OCI-LY7 (cell line): ENCODE measurements around the gene ADAM15. TPM values are rescaled to one million over a fixed set of nuclear protein-coding genes. Genes with fewer than 3 reads are reported as not detected.

Experiments
- BruUV-seq: library from RNA; stranded (reverse); fragments of 400-500 nt; replicated peaks from 2 replicates; lab custom pipeline; 2021; lab: Mats Ljungman, UMichigan
- CTCF ChIA-PET: fragments of 300-600 bp; sonication (Branson Sonifier 250); formaldehyde crosslinking; loops from one replicate; lab custom pipeline; 2022; ENCODE audit warnings: antibody characterized with exemption; ENCODE audit not compliant: unreplicated experiment; lab: Charles Lee
- POLR2A ChIA-PET: fragments of 300-600 bp; sonication (Branson Sonifier 250); formaldehyde crosslinking; loops from one replicate; lab custom pipeline; 2022; ENCODE audit warnings: antibody characterized with exemption; lab: Charles Lee
- DNase-seq: peaks from one replicate; pipeline ENCODE4 v3.0.0-alpha.2; 2015; ENCODE audit warnings: low spot score
- H2AFZ ChIP-seq: fragments of 200-600 bp; sonication (generic), shearing (Covaris generic); 2 replicates; pipeline ENCODE4 v1.6.1; 2014; ENCODE audit warnings: mild to moderate bottlenecking, antibody characterized with exemption, low read length, moderate library complexity
- H3K27ac ChIP-seq: fragments of 200-600 bp; sonication (generic); 2 replicates; pipeline ENCODE4 v1.5.1; 2014; ENCODE audit warnings: mixed run types, low read depth, mild to moderate bottlenecking, moderate library complexity, low read length, inconsistent platforms; ENCODE audit not compliant: poor library complexity, severe bottlenecking
- H3K36me3 ChIP-seq: fragments of 200-600 bp; sonication (generic); 2 replicates; pipeline ENCODE4 v1.6.1; 2014; ENCODE audit warnings: mild to moderate bottlenecking, antibody characterized with exemption, low read length, moderate library complexity, mixed read lengths; ENCODE audit not compliant: insufficient read depth
- H3K4me1 ChIP-seq: fragments of 200-600 bp; sonication (generic); 2 replicates; pipeline ENCODE4 v1.5.1; 2014; ENCODE audit warnings: mild to moderate bottlenecking, low read length; ENCODE audit not compliant: insufficient read depth, poor library complexity, severe bottlenecking
- H3K4me2 ChIP-seq: fragments of 200-600 bp; sonication (generic); 2 replicates; pipeline ENCODE4 v1.6.1; 2014; ENCODE audit warnings: mild to moderate bottlenecking, low read length
- H3K4me3 ChIP-seq: fragments of 200-600 bp; sonication (generic); 2 replicates; pipeline ENCODE4 v1.5.1; 2014; ENCODE audit warnings: mild to moderate bottlenecking, low read depth, low read length; ENCODE audit not compliant: poor library complexity, severe bottlenecking
- H3K79me2 ChIP-seq: fragments of 200-600 bp; sonication (generic); 2 replicates; pipeline ENCODE4 v1.6.1; 2016; ENCODE audit warnings: low read depth, mild to moderate bottlenecking, low read length, moderate library complexity, mixed read lengths; ENCODE audit not compliant: insufficient read depth
- H3K9me2 ChIP-seq: fragments of 200-600 bp; sonication (generic); 2 replicates; pipeline ENCODE4 v1.6.1; 2016; ENCODE audit warnings: mild to moderate bottlenecking, low read length, mixed read lengths; ENCODE audit not compliant: insufficient read depth
- H3K9me3 ChIP-seq: fragments of 200-600 bp; sonication (generic); 2 replicates; pipeline ENCODE4 v1.6.1; 2014; ENCODE audit warnings: mild to moderate bottlenecking, mixed run types, low read length, mixed read lengths
- H4K20me1 ChIP-seq: fragments of 200-600 bp; sonication (generic); 2 replicates; pipeline ENCODE4 v1.6.1; 2014; ENCODE audit warnings: mild to moderate bottlenecking, antibody characterized with exemption, low read length, moderate library complexity, mixed read lengths; ENCODE audit not compliant: insufficient read depth
- EZH2phosphoT487 ChIP-seq: fragments of 200-600 bp; sonication (generic); IDR thresholded peaks from 2 replicates; pipeline ENCODE4 v1.6.1; 2018; ENCODE audit warnings: low read depth, borderline replicate concordance, mild to moderate bottlenecking, mixed run types, antibody characterized with exemption, low read length, moderate library complexity, mixed read lengths
- intact Hi-C: fragments of 100-400 bp; cut with micrococcal nuclease; formaldehyde crosslinking; loops from one replicate; pipeline ENCODE4 v1.10.0; 2022; ENCODE audit not compliant: unreplicated experiment
- total RNA-seq, 2 experiments: library from RNA; depleted of rRNA in 1 of 2; stranded (reverse); fragments of >200 nt in 1 of 2; shearing (Covaris generic) in 1 of 2; gene quantifications; 2 replicates each; pipeline ENCODE4 v1.2.3, GENCODE V29; 2014 to 2022
- TF ChIP-seq, protein P1 (sequence below): fragments of 200-600 bp; sonication (generic); conservative IDR thresholded peaks from 2 replicates; pipeline ENCODE4 v1.5.1; 2014; ENCODE audit warnings: mild to moderate bottlenecking, antibody characterized with exemption, low read length, moderate library complexity, mixed read lengths

ADAM15 gene
- total RNA-seq, 2 experiments from 2014 or later, result 19.7 to 56.1 TPM

GRCh38 chr1:155022927-155023236 is 28.2 kb upstream of the ADAM15 start:
- Histone ChIP-seq H3K4me3 (no peak overlapping the region), H3K9me3 (no peaks in the 10 kb centered on the region), H3K4me1 (peaks cover 11% of the 10 kb centered on the region), H3K27ac (no peak overlapping the region), H4K20me1 (no peaks in the 10 kb centered on the region), H3K4me2 (no peak overlapping the region), H3K79me2 (no peaks in the 10 kb centered on the region), H3K9me2 (no peaks in the 10 kb centered on the region), H2AFZ (no peak overlapping the region), H3K36me3 (no peaks in the 10 kb centered on the region)
- no TSS peak for BruUV-seq
- ChIA-PET POLR2A (interaction anchor here (0.7 kb wide), 1 partner anchor 10 kb away, joined by 3 read pairs; no protein-coding TSS in a partner anchor), CTCF (interaction anchor here (1.3 kb wide), 1 partner anchor 67 kb away, joined by 3 read pairs; the partner anchor contains the start of gene PBXIP1)
- DNase-seq, result no peak
- TF ChIP-seq, protein P1, sequence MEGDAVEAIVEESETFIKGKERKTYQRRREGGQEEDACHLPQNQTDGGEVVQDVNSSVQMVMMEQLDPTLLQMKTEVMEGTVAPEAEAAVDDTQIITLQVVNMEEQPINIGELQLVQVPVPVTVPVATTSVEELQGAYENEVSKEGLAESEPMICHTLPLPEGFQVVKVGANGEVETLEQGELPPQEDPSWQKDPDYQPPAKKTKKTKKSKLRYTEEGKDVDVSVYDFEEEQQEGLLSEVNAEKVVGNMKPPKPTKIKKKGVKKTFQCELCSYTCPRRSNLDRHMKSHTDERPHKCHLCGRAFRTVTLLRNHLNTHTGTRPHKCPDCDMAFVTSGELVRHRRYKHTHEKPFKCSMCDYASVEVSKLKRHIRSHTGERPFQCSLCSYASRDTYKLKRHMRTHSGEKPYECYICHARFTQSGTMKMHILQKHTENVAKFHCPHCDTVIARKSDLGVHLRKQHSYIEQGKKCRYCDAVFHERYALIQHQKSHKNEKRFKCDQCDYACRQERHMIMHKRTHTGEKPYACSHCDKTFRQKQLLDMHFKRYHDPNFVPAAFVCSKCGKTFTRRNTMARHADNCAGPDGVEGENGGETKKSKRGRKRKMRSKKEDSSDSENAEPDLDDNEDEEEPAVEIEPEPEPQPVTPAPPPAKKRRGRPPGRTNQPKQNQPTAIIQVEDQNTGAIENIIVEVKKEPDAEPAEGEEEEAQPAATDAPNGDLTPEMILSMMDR, result no peak
- TF ChIP-seq EZH2phosphoT487, result no peak
- intact Hi-C loops, result no loop called here

- no peak overlapping the region for H2AFZ ChIP-seq
- peaks cover 4% of the 10 kb centered on the region for H3K4me1 ChIP-seq
- POLR2A ChIA-PET, result no interaction called here
- H4K20me1 ChIP-seq, result no peaks in the 10 kb centered on the region
- no TSS peak for BruUV-seq
- no peak for DNase-seq
- no peaks in the 10 kb centered on the region for H3K36me3 ChIP-seq
- CTCF ChIA-PET, result interaction anchor here (1.3 kb wide), 1 partner anchor 68 kb away, joined by 3 read pairs; the partner anchor contains the start of gene PBXIP1
- no peaks in the 10 kb centered on the region for H3K9me2 ChIP-seq
- H3K4me2 ChIP-seq, result no peak overlapping the region
- H3K79me2 ChIP-seq, result no peaks in the 10 kb centered on the region
- no peak for TF ChIP-seq EZH2phosphoT487
- TF ChIP-seq, protein P1, result no peak
- H3K27ac ChIP-seq, result no peak overlapping the region
- intact Hi-C loops, result no loop called here
- no peak overlapping the region for H3K4me3 ChIP-seq
- no peaks in the 10 kb centered on the region for H3K9me3 ChIP-seq
Measured at GRCh38 chr1:155023627-155024026, 27.5 kb upstream of the ADAM15 start.

- intact Hi-C loops, result no loop called here
- Histone ChIP-seq H3K79me2 (no peaks in the 10 kb centered on the region), H2AFZ (no peak overlapping the region), H4K20me1 (no peaks in the 10 kb centered on the region), H3K9me2 (no peaks in the 10 kb centered on the region), H3K4me1 (no peaks in the 10 kb centered on the region), H3K36me3 (no peaks in the 10 kb centered on the region), H3K9me3 (no peaks in the 10 kb centered on the region), H3K4me2 (no peak overlapping the region), H3K4me3 (no peak overlapping the region), H3K27ac (no peak overlapping the region)
- POLR2A ChIA-PET, result interaction anchor here (0.6 kb wide), 1 partner anchor 66 kb away, joined by 4 read pairs; no protein-coding TSS in a partner anchor
- DNase-seq, result no peak
- no TSS peak for BruUV-seq
- CTCF ChIA-PET, result no interaction called here
- TF ChIP-seq EZH2phosphoT487, result no peak
- TF ChIP-seq, protein P1, result no peak
Measured at GRCh38 chr1:155024315-155024714, 26.8 kb upstream of the ADAM15 start.
